ENCODE data around the gene SEMA4B. TPM values are rescaled to one million over a fixed set of nuclear protein-coding genes. Genes with fewer than 3 reads are reported as not detected.
A peak's percentile ranks its signal among the peaks of the same experiment; 100 is the strongest.

The SEMA4B gene
- total and polyA plus RNA-seq, 2 experiments from 2014 or later, result 16.7 to 48.2 TPM

DNA sequence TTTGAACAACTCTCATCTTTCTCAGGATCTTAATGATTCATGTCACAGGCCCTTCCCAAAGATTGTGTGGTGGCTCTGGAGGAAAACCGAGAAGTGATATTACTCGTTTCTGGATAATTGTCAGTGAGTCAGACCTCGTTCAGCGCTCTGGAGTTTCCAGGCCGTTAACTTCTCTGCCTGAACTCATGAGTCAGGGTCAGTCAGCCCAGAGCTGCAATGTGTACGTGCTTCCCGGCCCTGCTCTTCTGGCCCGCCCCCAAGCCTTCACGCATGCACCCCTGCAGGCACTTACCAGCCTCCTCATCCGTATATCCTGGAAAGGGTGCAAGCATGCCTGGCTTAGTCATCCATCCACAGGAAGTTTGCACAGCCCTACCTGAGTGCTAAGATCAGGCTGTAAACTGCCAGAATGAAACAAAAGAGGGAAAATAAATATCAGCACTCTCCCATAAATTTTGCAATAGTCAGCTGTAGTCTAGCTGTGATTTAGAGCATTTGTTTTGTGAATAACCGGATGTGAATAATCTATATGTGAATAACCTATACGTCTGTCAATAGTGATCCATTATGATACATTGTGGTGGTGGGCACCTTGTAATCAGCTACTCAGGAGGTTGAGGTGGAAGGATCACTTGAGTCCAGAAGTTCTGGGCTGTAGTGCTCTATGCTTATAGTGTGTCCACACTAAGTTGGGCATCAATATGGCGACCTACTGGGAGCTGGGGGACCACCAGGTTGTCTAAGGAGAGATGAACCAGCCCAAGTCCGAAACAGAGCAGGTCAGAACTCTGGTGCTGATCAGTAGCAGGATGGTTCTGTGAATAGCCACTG is 35.3 kb upstream of the SEMA4B start:
- H3K4me3 Mint-ChIP-seq, result no peak overlapping the region
- peaks cover 3% of the 10 kb centered on the region for H3K27me3 Mint-ChIP-seq (ENCODE audit: insufficient read depth, low read depth, poor library complexity)
- Histone ChIP-seq H3K36me3 (ENCODE audit: insufficient read depth) (no peaks in the 10 kb centered on the region), H3K4me3 (no peak overlapping the region), H4K20me1 (replicated peaks; ENCODE audit: insufficient read depth) (no peaks in the 10 kb centered on the region), H3K27ac (ENCODE audit: low read depth) (no peak overlapping the region), H3K9me2 (ENCODE audit: insufficient read depth) (no peaks in the 10 kb centered on the region), H3K27me3 (ENCODE audit: insufficient read depth) (no peaks in the 10 kb centered on the region), H3K79me2 (replicated peaks; ENCODE audit: insufficient read depth) (no peaks in the 10 kb centered on the region), H3K4me1 (ENCODE audit: insufficient read depth) (peaks cover 5% of the 10 kb centered on the region), H3K4me2 (no peak overlapping the region), H2AFZ (no peak overlapping the region), H3F3A (replicated peaks; ENCODE audit: low read depth) (no peaks in the 10 kb centered on the region)
- H3K27ac Mint-ChIP-seq, result no peak overlapping the region
- H3K4me1 Mint-ChIP-seq, result peaks cover 19% of the 10 kb centered on the region
- H3K36me3 Mint-ChIP-seq (ENCODE audit: low read depth), result no peaks in the 10 kb centered on the region
- TF ChIP-seq EZH2 (IDR thresholded peaks at IDR 0.05; ENCODE audit: low read depth, unreplicated experiment) (no peak), ZNF114 (CRISPR knock-in tag; IDR thresholded peaks at IDR 0.05) (no peak), EZH2phosphoT487 (IDR thresholded peaks at IDR 0.05; ENCODE audit: unreplicated experiment) (no peak), STAT1 (IDR thresholded peaks at IDR 0.05; ENCODE audit: unreplicated experiment) (no peak)
- TF ChIP-seq, protein P1, sequence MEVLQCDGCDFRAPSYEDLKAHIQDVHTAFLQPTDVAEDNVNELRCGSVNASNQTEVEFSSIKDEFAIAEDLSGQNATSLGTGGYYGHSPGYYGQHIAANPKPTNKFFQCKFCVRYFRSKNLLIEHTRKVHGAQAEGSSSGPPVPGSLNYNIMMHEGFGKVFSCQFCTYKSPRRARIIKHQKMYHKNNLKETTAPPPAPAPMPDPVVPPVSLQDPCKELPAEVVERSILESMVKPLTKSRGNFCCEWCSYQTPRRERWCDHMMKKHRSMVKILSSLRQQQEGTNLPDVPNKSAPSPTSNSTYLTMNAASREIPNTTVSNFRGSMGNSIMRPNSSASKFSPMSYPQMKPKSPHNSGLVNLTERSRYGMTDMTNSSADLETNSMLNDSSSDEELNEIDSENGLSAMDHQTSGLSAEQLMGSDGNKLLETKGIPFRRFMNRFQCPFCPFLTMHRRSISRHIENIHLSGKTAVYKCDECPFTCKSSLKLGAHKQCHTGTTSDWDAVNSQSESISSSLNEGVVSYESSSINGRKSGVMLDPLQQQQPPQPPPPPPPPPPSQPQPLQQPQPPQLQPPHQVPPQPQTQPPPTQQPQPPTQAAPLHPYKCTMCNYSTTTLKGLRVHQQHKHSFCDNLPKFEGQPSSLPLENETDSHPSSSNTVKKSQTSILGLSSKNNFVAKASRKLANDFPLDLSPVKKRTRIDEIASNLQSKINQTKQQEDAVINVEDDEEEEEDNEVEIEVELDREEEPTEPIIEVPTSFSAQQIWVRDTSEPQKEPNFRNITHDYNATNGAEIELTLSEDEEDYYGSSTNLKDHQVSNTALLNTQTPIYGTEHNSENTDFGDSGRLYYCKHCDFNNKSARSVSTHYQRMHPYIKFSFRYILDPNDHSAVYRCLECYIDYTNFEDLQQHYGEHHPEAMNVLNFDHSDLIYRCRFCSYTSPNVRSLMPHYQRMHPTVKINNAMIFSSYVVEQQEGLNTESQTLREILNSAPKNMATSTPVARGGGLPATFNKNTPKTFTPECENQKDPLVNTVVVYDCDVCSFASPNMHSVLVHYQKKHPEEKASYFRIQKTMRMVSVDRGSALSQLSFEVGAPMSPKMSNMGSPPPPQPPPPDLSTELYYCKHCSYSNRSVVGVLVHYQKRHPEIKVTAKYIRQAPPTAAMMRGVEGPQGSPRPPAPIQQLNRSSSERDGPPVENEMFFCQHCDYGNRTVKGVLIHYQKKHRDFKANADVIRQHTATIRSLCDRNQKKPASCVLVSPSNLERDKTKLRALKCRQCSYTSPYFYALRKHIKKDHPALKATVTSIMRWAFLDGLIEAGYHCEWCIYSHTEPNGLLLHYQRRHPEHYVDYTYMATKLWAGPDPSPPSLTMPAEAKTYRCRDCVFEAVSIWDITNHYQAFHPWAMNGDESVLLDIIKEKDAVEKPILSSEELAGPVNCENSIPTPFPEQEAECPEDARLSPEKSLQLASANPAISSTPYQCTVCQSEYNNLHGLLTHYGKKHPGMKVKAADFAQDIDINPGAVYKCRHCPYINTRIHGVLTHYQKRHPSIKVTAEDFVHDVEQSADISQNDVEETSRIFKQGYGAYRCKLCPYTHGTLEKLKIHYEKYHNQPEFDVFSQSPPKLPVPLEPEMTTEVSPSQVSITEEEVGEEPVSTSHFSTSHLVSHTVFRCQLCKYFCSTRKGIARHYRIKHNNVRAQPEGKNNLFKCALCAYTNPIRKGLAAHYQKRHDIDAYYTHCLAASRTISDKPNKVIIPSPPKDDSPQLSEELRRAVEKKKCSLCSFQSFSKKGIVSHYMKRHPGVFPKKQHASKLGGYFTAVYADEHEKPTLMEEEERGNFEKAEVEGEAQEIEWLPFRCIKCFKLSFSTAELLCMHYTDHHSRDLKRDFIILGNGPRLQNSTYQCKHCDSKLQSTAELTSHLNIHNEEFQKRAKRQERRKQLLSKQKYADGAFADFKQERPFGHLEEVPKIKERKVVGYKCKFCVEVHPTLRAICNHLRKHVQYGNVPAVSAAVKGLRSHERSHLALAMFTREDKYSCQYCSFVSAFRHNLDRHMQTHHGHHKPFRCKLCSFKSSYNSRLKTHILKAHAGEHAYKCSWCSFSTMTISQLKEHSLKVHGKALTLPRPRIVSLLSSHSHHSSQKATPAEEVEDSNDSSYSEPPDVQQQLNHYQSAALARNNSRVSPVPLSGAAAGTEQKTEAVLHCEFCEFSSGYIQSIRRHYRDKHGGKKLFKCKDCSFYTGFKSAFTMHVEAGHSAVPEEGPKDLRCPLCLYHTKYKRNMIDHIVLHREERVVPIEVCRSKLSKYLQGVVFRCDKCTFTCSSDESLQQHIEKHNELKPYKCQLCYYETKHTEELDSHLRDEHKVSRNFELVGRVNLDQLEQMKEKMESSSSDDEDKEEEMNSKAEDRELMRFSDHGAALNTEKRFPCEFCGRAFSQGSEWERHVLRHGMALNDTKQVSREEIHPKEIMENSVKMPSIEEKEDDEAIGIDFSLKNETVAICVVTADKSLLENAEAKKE (CRISPR knock-in tag; IDR thresholded peaks at IDR 0.05), result no peak
- DNase-seq (ENCODE audit: low spot score), result no peak
- no peaks in the 10 kb centered on the region for H3K9me3 Mint-ChIP-seq
- ATAC-seq, result peak; percentile 35; the same call in 2 of the 3 replicates

DNA sequence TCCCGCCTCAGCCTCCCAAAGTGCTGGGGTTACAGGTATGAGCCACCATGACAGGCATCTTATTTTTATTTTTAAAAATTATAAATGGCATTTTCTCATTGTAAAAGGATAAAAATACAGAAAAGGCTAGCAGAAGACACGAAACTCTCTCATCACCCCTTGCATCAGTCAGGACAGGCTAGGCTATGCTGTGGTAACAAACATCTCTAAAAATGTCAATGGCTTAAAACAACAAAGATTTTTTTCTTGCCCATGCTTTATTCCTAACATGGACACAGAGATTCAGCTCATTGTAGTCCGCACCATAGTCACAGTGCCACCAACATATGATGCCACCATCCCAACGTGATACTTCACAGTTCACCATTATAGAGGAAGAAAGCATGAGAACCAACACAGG is 34.0 kb upstream of the SEMA4B start:
- ATAC-seq, result no peak
- Mint-ChIP-seq H3K27me3 (ENCODE audit: insufficient read depth, low read depth, poor library complexity) (no peaks in the 10 kb centered on the region), H3K36me3 (ENCODE audit: low read depth) (no peaks in the 10 kb centered on the region), H3K9me3 (no peaks in the 10 kb centered on the region), H3K4me3 (no peak overlapping the region), H3K4me1 (peaks cover 8% of the 10 kb centered on the region), H3K27ac (no peak overlapping the region)
- Histone ChIP-seq H3K4me2 (no peak overlapping the region), H3K4me1 (ENCODE audit: insufficient read depth) (no peaks in the 10 kb centered on the region), H3F3A (replicated peaks; ENCODE audit: low read depth) (no peaks in the 10 kb centered on the region), H2AFZ (no peak overlapping the region), H3K27me3 (ENCODE audit: insufficient read depth) (no peaks in the 10 kb centered on the region), H3K79me2 (replicated peaks; ENCODE audit: insufficient read depth) (no peaks in the 10 kb centered on the region), H3K36me3 (ENCODE audit: insufficient read depth) (no peaks in the 10 kb centered on the region), H3K4me3 (no peak overlapping the region), H3K9me2 (ENCODE audit: insufficient read depth) (no peaks in the 10 kb centered on the region), H3K27ac (ENCODE audit: low read depth) (no peak overlapping the region), H4K20me1 (replicated peaks; ENCODE audit: insufficient read depth) (no peaks in the 10 kb centered on the region)
- DNase-seq (ENCODE audit: low spot score), result no peak
- TF ChIP-seq ZNF114 (CRISPR knock-in tag; IDR thresholded peaks at IDR 0.05), result no peak
- no peak for TF ChIP-seq NANOG (IDR thresholded peaks at IDR 0.05; ENCODE audit: borderline replicate concordance)
- TF ChIP-seq STAT1 (IDR thresholded peaks at IDR 0.05; ENCODE audit: unreplicated experiment), result no peak
- TF ChIP-seq, protein P2, sequence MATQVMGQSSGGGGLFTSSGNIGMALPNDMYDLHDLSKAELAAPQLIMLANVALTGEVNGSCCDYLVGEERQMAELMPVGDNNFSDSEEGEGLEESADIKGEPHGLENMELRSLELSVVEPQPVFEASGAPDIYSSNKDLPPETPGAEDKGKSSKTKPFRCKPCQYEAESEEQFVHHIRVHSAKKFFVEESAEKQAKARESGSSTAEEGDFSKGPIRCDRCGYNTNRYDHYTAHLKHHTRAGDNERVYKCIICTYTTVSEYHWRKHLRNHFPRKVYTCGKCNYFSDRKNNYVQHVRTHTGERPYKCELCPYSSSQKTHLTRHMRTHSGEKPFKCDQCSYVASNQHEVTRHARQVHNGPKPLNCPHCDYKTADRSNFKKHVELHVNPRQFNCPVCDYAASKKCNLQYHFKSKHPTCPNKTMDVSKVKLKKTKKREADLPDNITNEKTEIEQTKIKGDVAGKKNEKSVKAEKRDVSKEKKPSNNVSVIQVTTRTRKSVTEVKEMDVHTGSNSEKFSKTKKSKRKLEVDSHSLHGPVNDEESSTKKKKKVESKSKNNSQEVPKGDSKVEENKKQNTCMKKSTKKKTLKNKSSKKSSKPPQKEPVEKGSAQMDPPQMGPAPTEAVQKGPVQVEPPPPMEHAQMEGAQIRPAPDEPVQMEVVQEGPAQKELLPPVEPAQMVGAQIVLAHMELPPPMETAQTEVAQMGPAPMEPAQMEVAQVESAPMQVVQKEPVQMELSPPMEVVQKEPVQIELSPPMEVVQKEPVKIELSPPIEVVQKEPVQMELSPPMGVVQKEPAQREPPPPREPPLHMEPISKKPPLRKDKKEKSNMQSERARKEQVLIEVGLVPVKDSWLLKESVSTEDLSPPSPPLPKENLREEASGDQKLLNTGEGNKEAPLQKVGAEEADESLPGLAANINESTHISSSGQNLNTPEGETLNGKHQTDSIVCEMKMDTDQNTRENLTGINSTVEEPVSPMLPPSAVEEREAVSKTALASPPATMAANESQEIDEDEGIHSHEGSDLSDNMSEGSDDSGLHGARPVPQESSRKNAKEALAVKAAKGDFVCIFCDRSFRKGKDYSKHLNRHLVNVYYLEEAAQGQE (IDR thresholded peaks at IDR 0.05; ENCODE audit: unreplicated experiment), result no peak
- TF ChIP-seq, protein P3, sequence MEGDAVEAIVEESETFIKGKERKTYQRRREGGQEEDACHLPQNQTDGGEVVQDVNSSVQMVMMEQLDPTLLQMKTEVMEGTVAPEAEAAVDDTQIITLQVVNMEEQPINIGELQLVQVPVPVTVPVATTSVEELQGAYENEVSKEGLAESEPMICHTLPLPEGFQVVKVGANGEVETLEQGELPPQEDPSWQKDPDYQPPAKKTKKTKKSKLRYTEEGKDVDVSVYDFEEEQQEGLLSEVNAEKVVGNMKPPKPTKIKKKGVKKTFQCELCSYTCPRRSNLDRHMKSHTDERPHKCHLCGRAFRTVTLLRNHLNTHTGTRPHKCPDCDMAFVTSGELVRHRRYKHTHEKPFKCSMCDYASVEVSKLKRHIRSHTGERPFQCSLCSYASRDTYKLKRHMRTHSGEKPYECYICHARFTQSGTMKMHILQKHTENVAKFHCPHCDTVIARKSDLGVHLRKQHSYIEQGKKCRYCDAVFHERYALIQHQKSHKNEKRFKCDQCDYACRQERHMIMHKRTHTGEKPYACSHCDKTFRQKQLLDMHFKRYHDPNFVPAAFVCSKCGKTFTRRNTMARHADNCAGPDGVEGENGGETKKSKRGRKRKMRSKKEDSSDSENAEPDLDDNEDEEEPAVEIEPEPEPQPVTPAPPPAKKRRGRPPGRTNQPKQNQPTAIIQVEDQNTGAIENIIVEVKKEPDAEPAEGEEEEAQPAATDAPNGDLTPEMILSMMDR (conservative IDR thresholded peaks at IDR 0.05; ENCODE audit: low read depth in 2 of 2), result no peak
- no peak for TF ChIP-seq CREB1 (CRISPR knock-in tag; IDR thresholded peaks at IDR 0.05; ENCODE audit: low read depth)

All from GM23338 (cell line).